ENCODE measurements around the gene SERPINB1.
"Not testable (repeated sequence)": the region's sequence is repeated elsewhere in the genome, so short reads cannot be mapped to it uniquely, and the experiment has no call there.

SERPINB1 gene

GRCh38 chr6:2810092-2810671, 31.5 kb downstream of the SERPINB1 start:
- DNase-seq = no peak

GRCh38 chr6:2809015-2809414, 32.6 kb downstream of the SERPINB1 start:
- no peak for DNase-seq

- DNase-seq = no peak
Observed at GRCh38 chr6:2807342-2808090, 34.1 kb downstream of the SERPINB1 start.

- no peak for DNase-seq
Observed at GRCh38 chr6:2806644-2807043, 35.0 kb downstream of the SERPINB1 start.

GRCh38 chr6:2805031-2805430, 36.6 kb downstream of the SERPINB1 start:
- DNase-seq = no peak

GRCh38 chr6:2804516-2804915, 37.1 kb downstream of the SERPINB1 start:
- no peak for DNase-seq

GRCh38 chr6:2803731-2804429, 37.8 kb downstream of the SERPINB1 start:
- no peak for DNase-seq

- no peak for DNase-seq
Observed at GRCh38 chr6:2802521-2803060, 39.1 kb downstream of the SERPINB1 start.

GRCh38 chr6:2801687-2802086, 40.0 kb downstream of the SERPINB1 start:
- DNase-seq = not testable (repeated sequence)

GRCh38 chr6:2800552-2801316, 40.9 kb downstream of the SERPINB1 start:
- no peak for DNase-seq

- peak in 1 of 2 experiments; percentile 5 for DNase-seq
Observed at GRCh38 chr6:2799936-2800527, 41.6 kb downstream of the SERPINB1 start.

- no peak for DNase-seq
Observed at GRCh38 chr6:2798586-2799134, 43.0 kb downstream of the SERPINB1 start.

GRCh38 chr6:2797564-2798031, 44.1 kb downstream of the SERPINB1 start:
- peak in 1 of 2 experiments; percentile 35 for DNase-seq

GRCh38 chr6:2796861-2797260, 44.8 kb downstream of the SERPINB1 start:
- DNase-seq = peak; percentile 14 to 21

- DNase-seq = peak; percentile 13 to 21
Observed at GRCh38 chr6:2795956-2796355, 45.7 kb downstream of the SERPINB1 start.

GRCh38 chr6:2795162-2795561, 46.5 kb downstream of the SERPINB1 start:
- DNase-seq = no peak

GRCh38 chr6:2794171-2794730, 47.4 kb downstream of the SERPINB1 start:
- DNase-seq = no peak

- peak; percentile 83 to 86 for DNase-seq
Observed at GRCh38 chr6:2793534-2794151, 48.0 kb downstream of the SERPINB1 start.

GRCh38 chr6:2792330-2793110, 49.1 kb downstream of the SERPINB1 start:
- DNase-seq = no peak

- DNase-seq = no peak
Observed at GRCh38 chr6:2791450-2791974, 50.2 kb downstream of the SERPINB1 start.

Data from Kasumi-1 (cell line).